T-helper 22 cell (primary cell): ENCODE results near the gene SLC46A1.

Experiments
- DNase-seq: peaks from one replicate; pipeline ENCODE4 v3.0.0-alpha.2; 2020; ENCODE audit warnings: low read depth

Gene SLC46A1

GRCh38 chr17:28379814-28380801, 25.9 kb downstream of the SLC46A1 start:
- no peak for DNase-seq

GRCh38 chr17:28372945-28373274, 33.1 kb downstream of the SLC46A1 start:
- DNase-seq, result no peak

GRCh38 chr17:28372203-28372944, 33.6 kb downstream of the SLC46A1 start:
- no peak for DNase-seq

- DNase-seq, result peak; percentile 80
Observed at GRCh38 chr17:28371245-28372202, 34.5 kb downstream of the SLC46A1 start, which contains the start of gene SARM1. TSS of gene SARM1 (plus strand) at chr17:28371694. CDS start at chr17:28372033, 339 bp downstream.

- DNase-seq, result no peak
Observed at GRCh38 chr17:28370744-28371103, 35.3 kb downstream of the SLC46A1 start.

GRCh38 chr17:28370035-28370743, 35.8 kb downstream of the SLC46A1 start, which contains the start of gene VTN:
TSS of gene VTN (minus strand) at chr17:28370307. CDS start at chr17:28370203, 104 bp downstream.
- DNase-seq, result no peak

- no peak for DNase-seq
Observed at GRCh38 chr17:28369684-28370034, 36.4 kb downstream of the SLC46A1 start.

GRCh38 chr17:28368915-28369683, 36.9 kb downstream of the SLC46A1 start:
- no peak for DNase-seq

- DNase-seq, result no peak
Observed at GRCh38 chr17:28368306-28368831, 37.6 kb downstream of the SLC46A1 start.

GRCh38 chr17:28367641-28368305, 38.2 kb downstream of the SLC46A1 start:
- DNase-seq, result no peak

GRCh38 chr17:28366605-28367004, 39.4 kb downstream of the SLC46A1 start:
- DNase-seq, result no peak

GRCh38 chr17:28365487-28365886, 40.5 kb downstream of the SLC46A1 start:
- DNase-seq, result no peak

- DNase-seq, result no peak
Observed at GRCh38 chr17:28364665-28365363, 41.2 kb downstream of the SLC46A1 start, which contains the start of gene SEBOX. TSS of gene SEBOX (minus strand) at chr17:28365199. CDS start at chr17:28365151, 48 bp downstream.

- no peak for DNase-seq
Observed at GRCh38 chr17:28363776-28364650, 42.0 kb downstream of the SLC46A1 start.

GRCh38 chr17:28363186-28363585, 42.8 kb downstream of the SLC46A1 start:
- no peak for DNase-seq

GRCh38 chr17:28357901-28358197, 48.2 kb downstream of the SLC46A1 start:
- DNase-seq, result no peak

GRCh38 chr17:28357061-28357900, 48.7 kb downstream of the SLC46A1 start, which contains the start of gene POLDIP2:
TSS of gene POLDIP2 (minus strand) at chr17:28357527. CDS start at chr17:28357448, 79 bp downstream.
- peak; percentile 92 for DNase-seq
